Gastroesophageal sphincter (tissue), 4 donors: ENCODE measurements around the gene MAPK8IP2. TPM values are rescaled to one million over a fixed set of nuclear protein-coding genes. Genes with fewer than 3 reads are reported as not detected.

Experiments
- ATAC-seq: fragments of 150-250 bp; one replicate; pipeline ENCODE4 v1.9.1; 2016; ENCODE audit warnings: mild to moderate bottlenecking, moderate library complexity
- H3K27ac ChIP-seq, 4 donors: fragments of 200-600 bp; sonication (generic) in 3 of 4; 1 replicate in 3 of 4; 2 replicates in 1 of 4; pipeline ENCODE4 v1.5.1; 2016 to 2019
- H3K27me3 ChIP-seq: fragments of 200-600 bp; sonication (generic); one replicate; pipeline ENCODE4 v1.5.1; 2019
- H3K36me3 ChIP-seq, 2 donors: fragments of 200-600 bp; sonication (generic); one replicate each; pipeline ENCODE4 v1.5.1; 2019; ENCODE audit warnings: control low read depth in 1 of 2
- H3K4me1 ChIP-seq, 3 donors: fragments of 200-600 bp; sonication (generic); 1 replicate in 2 of 3; 2 replicates in 1 of 3; pipeline ENCODE4 v1.5.1; 2016 to 2019; ENCODE audit warnings: control low read depth in 2 of 3
- H3K4me3 ChIP-seq, 2 donors: fragments of 200-600 bp; sonication (generic); one replicate each; pipeline ENCODE4 v1.5.1; 2019; ENCODE audit warnings: mild to moderate bottlenecking in 1 of 2, moderate library complexity in 1 of 2
- H3K9me3 ChIP-seq, 3 donors: fragments of 200-600 bp; sonication (generic); one replicate each; pipeline ENCODE4 v1.5.1; 2017 to 2019; ENCODE audit warnings: control low read depth in 2 of 3
- CTCF ChIP-seq, 4 experiments: fragments of 200-600 bp in 2 of 4; fragments of 450-650 bp in 2 of 4; sonication (generic) in 1 of 4; IDR thresholded peaks; one replicate each; pipeline ENCODE4 v1.5.1; 2017 to 2019; ENCODE audit warnings: antibody characterized with exemption in 4 of 4, mild to moderate bottlenecking in 2 of 4, moderate library complexity in 2 of 4
- EP300 ChIP-seq: sonication (generic); formaldehyde crosslinking; IDR thresholded peaks from one replicate; pipeline ENCODE4 v1.6.1; 2017; ENCODE audit warnings: antibody characterized with exemption, mild to moderate bottlenecking
- POLR2A ChIP-seq, 2 donors: fragments of 450-650 bp; IDR thresholded peaks; one replicate each; pipeline ENCODE4 v1.6.1; 2017; ENCODE audit warnings: antibody characterized with exemption in 2 of 2, mild to moderate bottlenecking in 2 of 2, moderate library complexity in 1 of 2
- POLR2AphosphoS5 ChIP-seq: sonication (generic); formaldehyde crosslinking; IDR thresholded peaks from one replicate; pipeline ENCODE4 v1.6.1; 2017; ENCODE audit warnings: antibody characterized with exemption
- WGBS, 2 donors: methylation state at CpG; one replicate each; pipeline ENCODE4 v1.1.5; 2018; ENCODE audit warnings: low coverage in 1 of 2; 5-methylcytosine and 5-hydroxymethylcytosine counted together
- total RNA-seq, 4 donors: library from RNA; depleted of rRNA; stranded (reverse); fragments of >200 nt; gene quantifications; one replicate each; pipeline ENCODE4 v1.1.0, GENCODE V29; 2016

Gene MAPK8IP2
- total RNA-seq, 4 donors from 2014 or later = 0.93 to 3.7 (median 2.3) TPM

GRCh38 chr22:50609599-50609998, 9.0 kb downstream of the MAPK8IP2 start:
- no peak for ATAC-seq
- Histone ChIP-seq H3K9me3 (no peaks in the 10 kb centered on the region), H3K36me3 (peaks cover 0 to 6% of the 10 kb centered on the region in 2 donors), H3K4me1 (no peaks in the 10 kb centered on the region), H3K27me3 (peaks cover 87% of the 10 kb centered on the region), H3K4me3 (no peak overlapping the region), H3K27ac (no peak overlapping the region)
- WGBS, 2 donors = 92% methylated on average over 2 of the region's 12 CpGs; no CpG with 5 or more reads in 1 of the 2 donors
- TF ChIP-seq POLR2A (IDR thresholded peaks at IDR 0.05) = no peak
- TF ChIP-seq CTCF (IDR thresholded peaks at IDR 0.05) = no peak
- no peak for TF ChIP-seq POLR2AphosphoS5
- TF ChIP-seq EP300 = no peak

- Histone ChIP-seq H3K36me3 (peaks cover 0 to 6% of the 10 kb centered on the region in 2 donors), H3K27ac (no peak overlapping the region), H3K9me3 (no peaks in the 10 kb centered on the region), H3K4me1 (no peaks in the 10 kb centered on the region), H3K27me3 (peaks cover 86% of the 10 kb centered on the region), H3K4me3 (no peak overlapping the region)
- TF ChIP-seq POLR2A (IDR thresholded peaks at IDR 0.05) = no peak
- no peak for TF ChIP-seq CTCF (IDR thresholded peaks at IDR 0.05)
- TF ChIP-seq EP300 = no peak
- TF ChIP-seq POLR2AphosphoS5 = no peak
- 79 to 83% methylated on average over 4 to 5 of the region's 11 CpGs for WGBS, 2 donors
- ATAC-seq = no peak
These were observed 9.5 kb downstream of the MAPK8IP2 start for GRCh38 chr22:50610041-50610451.

- no peak overlapping the region for H3K27ac ChIP-seq
- peaks cover 0 to 5% of the 10 kb centered on the region in 2 donors for H3K36me3 ChIP-seq
- 92% methylated on average over 11 of the region's 17 CpGs; no CpG with 5 or more reads in 1 of the 2 donors for WGBS, 2 donors
- H3K9me3 ChIP-seq = no peaks in the 10 kb centered on the region
- no peaks in the 10 kb centered on the region for H3K4me1 ChIP-seq
- no peak for TF ChIP-seq POLR2A (IDR thresholded peaks at IDR 0.05)
- no peak for TF ChIP-seq EP300
- TF ChIP-seq CTCF (IDR thresholded peaks at IDR 0.05) = no peak
- TF ChIP-seq POLR2AphosphoS5 = no peak
- peaks cover 86% of the 10 kb centered on the region for H3K27me3 ChIP-seq
- ATAC-seq = no peak
- no peak overlapping the region for H3K4me3 ChIP-seq
These were observed 10.0 kb downstream of the MAPK8IP2 start for GRCh38 chr22:50610581-50610980.

GRCh38 chr22:50611341-50612060, 10.9 kb downstream of the MAPK8IP2 start:
- H3K27me3 ChIP-seq = peaks cover 86% of the 10 kb centered on the region
- no peak for TF ChIP-seq POLR2A (IDR thresholded peaks at IDR 0.05)
- no peak for TF ChIP-seq EP300
- TF ChIP-seq POLR2AphosphoS5 = no peak
- TF ChIP-seq CTCF (IDR thresholded peaks at IDR 0.05) = no peak
- no peaks in the 10 kb centered on the region for H3K9me3 ChIP-seq
- ATAC-seq = no peak
- H3K36me3 ChIP-seq = no peaks in the 10 kb centered on the region
- 82 to 85% methylated on average over 4 to 6 of the region's 26 CpGs for WGBS, 2 donors
- H3K27ac ChIP-seq = no peak overlapping the region
- no peak overlapping the region for H3K4me3 ChIP-seq
- no peaks in the 10 kb centered on the region for H3K4me1 ChIP-seq

GRCh38 chr22:50612168-50612527, 11.6 kb downstream of the MAPK8IP2 start:
- no peaks in the 10 kb centered on the region for H3K9me3 ChIP-seq
- H3K27me3 ChIP-seq = peaks cover 80% of the 10 kb centered on the region
- no peak overlapping the region for H3K4me3 ChIP-seq
- no peaks in the 10 kb centered on the region for H3K4me1 ChIP-seq
- TF ChIP-seq EP300 = no peak
- TF ChIP-seq POLR2AphosphoS5 = no peak
- no peak for TF ChIP-seq POLR2A (IDR thresholded peaks at IDR 0.05)
- no peak for TF ChIP-seq CTCF (IDR thresholded peaks at IDR 0.05)
- ATAC-seq = no peak
- WGBS, 2 donors = 39 to 51% methylated on average over 3 to 4 of the region's 6 CpGs
- H3K27ac ChIP-seq = no peak overlapping the region
- no peaks in the 10 kb centered on the region for H3K36me3 ChIP-seq
